HepG2 (cell line): ENCODE results near the gene TENM3.

Experiments used
- ATF7-NPFF ChIP-seq: sonication (generic); formaldehyde crosslinking; IDR thresholded peaks from 2 replicates; pipeline ENCODE4 v1.8.1; 2023; ENCODE audit warnings: mild to moderate bottlenecking, low read depth, missing genetic modification reagents, moderate library complexity
- BHLHE40 ChIP-seq: IDR thresholded peaks from 2 replicates; pipeline ENCODE4 v1.6.1; 2011; ENCODE audit warnings: low read length, improper control_type of control experiment
- MAFG ChIP-seq: sonication (generic); formaldehyde crosslinking; IDR thresholded peaks from 2 replicates; pipeline ENCODE4 v1.5.1; 2020; ENCODE audit warnings: mild to moderate bottlenecking, missing genetic modification reagents
- NONO ChIP-seq, 2 experiments: fragments of 450-650 bp in 1 of 2; sonication (generic) in 1 of 2; formaldehyde crosslinking in 1 of 2; IDR thresholded peaks in 1 of 2; conservative IDR thresholded peaks in 1 of 2; 2 replicates each; pipeline versions ENCODE4 v1.6.1 to v1.8.0; 2017 to 2022; ENCODE audit warnings: mild to moderate bottlenecking in 1 of 2, missing genetic modification reagents in 1 of 2, moderate library complexity in 1 of 2
- NR3C1 ChIP-seq: sonication (generic); formaldehyde crosslinking; IDR thresholded peaks from 2 replicates; pipeline ENCODE4 v1.4.0; 2020; ENCODE audit warnings: missing genetic modification reagents
- REST ChIP-seq, 2 experiments: IDR thresholded peaks; 2 replicates each; pipeline ENCODE4 v1.6.1; 2011 to 2012; ENCODE audit warnings: low read length in 2 of 2, borderline replicate concordance in 1 of 2, low read depth in 1 of 2, mild to moderate bottlenecking in 1 of 2, moderate library complexity in 1 of 2
- ZMAT3 ChIP-seq: sonication (generic); formaldehyde crosslinking; conservative IDR thresholded peaks from 2 replicates; pipeline ENCODE4 v1.7.0; 2021; ENCODE audit warnings: missing genetic modification reagents
- ZNF18 ChIP-seq: sonication (generic); formaldehyde crosslinking; IDR thresholded peaks from 2 replicates; pipeline ENCODE4 v1.8.0; 2022; ENCODE audit warnings: mild to moderate bottlenecking, missing genetic modification reagents; ENCODE audit not compliant: insufficient replicate concordance
- ZNF317 ChIP-seq: sonication (generic); formaldehyde crosslinking; IDR thresholded peaks from 2 replicates; pipeline ENCODE4 v1.5.0; 2020; ENCODE audit warnings: mild to moderate bottlenecking, missing genetic modification reagents
- ZNF619 ChIP-seq: sonication (generic); formaldehyde crosslinking; IDR thresholded peaks from 2 replicates; pipeline ENCODE4 v1.4.0; 2020; ENCODE audit warnings: mild to moderate bottlenecking, missing genetic modification reagents

- TF ChIP-seq ZNF619 (CRISPR knock-in tag) (no peak), ZNF18 (no peak), NONO (IDR thresholded peaks at IDR 0.05) (no peak), NONO (CRISPR knock-in tag; conservative IDR thresholded peaks at IDR 0.05) (no peak), MAFG (CRISPR knock-in tag) (no peak), BHLHE40 (no peak), ATF7-NPFF (CRISPR knock-in tag) (no peak), REST (IDR thresholded peaks at IDR 0.05; ENCODE audit: borderline replicate concordance in 1 of 2, low read depth in 1 of 2, low read length in 2 of 2) (no peak), ZMAT3 (CRISPR knock-in tag) (no peak), ZNF317 (no peak), NR3C1 (CRISPR knock-in tag) (no peak)
These were observed 232.3 kb downstream of the TENM3 start for GRCh38 chr4:182475539-182475938.
